IMR-90 (cell line): ENCODE data around the gene SHB. TPM values are rescaled to one million over a fixed set of nuclear protein-coding genes. Genes with fewer than 3 reads are reported as not detected.

Source experiments
- ATAC-seq: fragments of 200-7000 bp; cut with Tn5 transposase; 2 replicates; pipeline ENCODE4 v1.9.1; 2020; ENCODE audit warnings: low read depth, mild to moderate bottlenecking, moderate library complexity
- BruUV-seq: library from RNA; stranded (reverse); fragments of 400-500 nt; replicated peaks from 2 replicates; lab custom pipeline; 2021; lab: Mats Ljungman, UMichigan
- CTCF ChIA-PET: fragments of 300-600 bp; formaldehyde crosslinking; extraction: SDS; loops from one replicate; lab custom pipeline; 2021; ENCODE audit warnings: antibody characterized with exemption; lab: Yijun Ruan, JAX
- POLR2A ChIA-PET: fragments of 300-600 bp; sonication (Branson Sonifier 250); formaldehyde crosslinking; loops from one replicate; lab custom pipeline; 2022; ENCODE audit warnings: antibody characterized with exemption; ENCODE audit not compliant: unreplicated experiment; lab: Charles Lee
- DNase-seq: peaks from one replicate; pipeline ENCODE4 v3.0.0; 2013
- H2AFZ ChIP-seq: replicated peaks from 2 replicates; pipeline ENCODE3; 2013; ENCODE audit warnings: low read length, mild to moderate bottlenecking; ENCODE audit not compliant: poor library complexity
- H2AK5ac ChIP-seq: 2 replicates; pipeline ENCODE4 v1.6.1; 2013; ENCODE audit warnings: low read depth, low read length, inconsistent platforms
- H2AK9ac ChIP-seq: replicated peaks from 2 replicates; pipeline ENCODE3; 2013; ENCODE audit warnings: mild to moderate bottlenecking, low read depth, low read length, moderate library complexity; ENCODE audit not compliant: poor library complexity
- H2BK120ac ChIP-seq: 2 replicates; pipeline ENCODE4 v1.6.1; 2013; ENCODE audit warnings: low read depth, low read length, inconsistent platforms
- H2BK15ac ChIP-seq: 3 replicates; pipeline ENCODE4 v1.6.1; 2013; ENCODE audit warnings: low read depth, low read length, inconsistent platforms
- H2BK20ac ChIP-seq: 2 replicates; pipeline ENCODE4 v1.6.1; 2013; ENCODE audit warnings: low read depth, mild to moderate bottlenecking, inconsistent platforms, low read length, moderate library complexity
- H2BK5ac ChIP-seq: 2 replicates; pipeline ENCODE4 v1.6.1; 2013; ENCODE audit warnings: mild to moderate bottlenecking, low read depth, low read length, inconsistent platforms; ENCODE audit not compliant: poor library complexity, severe bottlenecking
- H3K14ac ChIP-seq: replicated peaks from 2 replicates; pipeline ENCODE4 v1.6.1; 2013; ENCODE audit warnings: low read depth, low read length, inconsistent platforms
- H3K18ac ChIP-seq: 2 replicates; pipeline ENCODE4 v1.6.1; 2013; ENCODE audit warnings: low read depth, low read length, control low read depth
- H3K23ac ChIP-seq: 2 replicates; pipeline ENCODE4 v1.6.1; 2013; ENCODE audit warnings: low read depth, low read length, inconsistent platforms
- H3K27ac ChIP-seq: 2 replicates; pipeline ENCODE4 v1.5.1; 2013; ENCODE audit warnings: mild to moderate bottlenecking, control low read depth, low read length; ENCODE audit not compliant: insufficient read depth
- H3K27me3 ChIP-seq: 2 replicates; pipeline ENCODE4 v1.6.1; 2013; ENCODE audit warnings: low read length; ENCODE audit not compliant: control insufficient read depth, insufficient read depth
- H3K36me3 ChIP-seq: 2 replicates; pipeline ENCODE4 v1.6.1; 2013; ENCODE audit warnings: low read length, mixed read lengths; ENCODE audit not compliant: control insufficient read depth, insufficient read depth
- H3K4ac ChIP-seq: 2 replicates; pipeline ENCODE4 v1.6.1; 2013; ENCODE audit warnings: low read depth, low read length, inconsistent platforms
- H3K4me1 ChIP-seq: 2 replicates; pipeline ENCODE4 v1.6.1; 2013; ENCODE audit warnings: low read length, mixed read lengths; ENCODE audit not compliant: control insufficient read depth, insufficient read depth
- H3K4me2 ChIP-seq: 2 replicates; pipeline ENCODE4 v1.6.1; 2013; ENCODE audit warnings: low read depth, mild to moderate bottlenecking, control low read depth, low read length, moderate library complexity
- H3K4me3 ChIP-seq: 2 replicates; pipeline ENCODE4 v1.5.1; 2013; ENCODE audit warnings: low read depth, mild to moderate bottlenecking, control low read depth, low read length, moderate library complexity; ENCODE audit not compliant: insufficient read depth
- H3K56ac ChIP-seq: 2 replicates; pipeline ENCODE4 v1.6.1; 2013; ENCODE audit warnings: low read length, inconsistent platforms; ENCODE audit not compliant: insufficient read depth; ENCODE audit errors: extremely low read depth
- H3K79me1 ChIP-seq, 2 experiments: 2 replicates each; pipeline ENCODE4 v1.6.1; 2013; ENCODE audit warnings: low read length in 2 of 2, inconsistent platforms in 1 of 2, low read depth in 1 of 2
- H3K9ac ChIP-seq: 2 replicates; pipeline ENCODE4 v1.6.1; 2013; ENCODE audit warnings: low read depth, low read length, control low read depth
- H3K9me1 ChIP-seq: 2 replicates; pipeline ENCODE4 v1.6.1; 2013; ENCODE audit warnings: low read length, inconsistent platforms; ENCODE audit not compliant: insufficient read depth
- H3K9me3 ChIP-seq: 2 replicates; pipeline ENCODE4 v1.6.1; 2013; ENCODE audit warnings: low read length; ENCODE audit not compliant: control insufficient read depth, insufficient read depth
- H4K20me1 ChIP-seq: 2 replicates; pipeline ENCODE4 v1.6.1; 2013; ENCODE audit warnings: low read length, inconsistent platforms; ENCODE audit not compliant: insufficient read depth
- H4K5ac ChIP-seq: 2 replicates; pipeline ENCODE4 v1.6.1; 2013; ENCODE audit warnings: mild to moderate bottlenecking, low read depth, low read length, control low read depth
- H4K8ac ChIP-seq, 2 experiments: 2 replicates each; pipeline ENCODE4 v1.6.1; 2013; ENCODE audit warnings: low read depth in 2 of 2, low read length in 2 of 2, control low read depth in 1 of 2, inconsistent platforms in 1 of 2
- H4K91ac ChIP-seq: 2 replicates; pipeline ENCODE4 v1.6.1; 2013; ENCODE audit warnings: low read depth, low read length, inconsistent platforms; ENCODE audit not compliant: insufficient read depth
- BHLHE40 ChIP-seq: fragments of 150-350 bp; IDR thresholded peaks from 2 replicates; pipeline ENCODE4 v1.6.1; 2016; ENCODE audit warnings: mild to moderate bottlenecking, low read depth, low read length
- CEBPB ChIP-seq: IDR thresholded peaks from 2 replicates; pipeline ENCODE4 v1.6.1; 2012; ENCODE audit warnings: low read depth, low read length, improper control_type of control experiment
- CHD1 ChIP-seq: IDR thresholded peaks from 2 replicates; pipeline ENCODE4 v1.6.1; 2012; ENCODE audit warnings: low read depth, low read length, improper control_type of control experiment
- CTCF ChIP-seq: conservative IDR thresholded peaks from 2 replicates; pipeline ENCODE4 v1.5.1; 2012; ENCODE audit warnings: mild to moderate bottlenecking, low read depth, low read length, improper control_type of control experiment
- MAFK ChIP-seq: IDR thresholded peaks from 2 replicates; pipeline ENCODE4 v1.6.1; 2012; ENCODE audit warnings: low read depth, low read length, improper control_type of control experiment
- MAZ ChIP-seq: IDR thresholded peaks from 2 replicates; pipeline ENCODE4 v1.6.1; 2012; ENCODE audit warnings: low read depth, mild to moderate bottlenecking, low read length, improper control_type of control experiment, moderate library complexity, borderline replicate concordance
- NFE2L2 ChIP-seq: fragments of 150-350 bp; IDR thresholded peaks from 2 replicates; pipeline ENCODE4 v1.6.1; 2016; ENCODE audit warnings: low read depth, mild to moderate bottlenecking, low read length
- POLR2A ChIP-seq: IDR thresholded peaks from 2 replicates; pipeline ENCODE4 v1.6.1; 2012; ENCODE audit warnings: mild to moderate bottlenecking, low read depth, low read length
- RAD21 ChIP-seq: IDR thresholded peaks from 2 replicates; pipeline ENCODE4 v1.6.1; 2012; ENCODE audit warnings: low read length, improper control_type of control experiment
- RCOR1 ChIP-seq: IDR thresholded peaks from 2 replicates; pipeline ENCODE4 v1.6.1; 2012; ENCODE audit warnings: mild to moderate bottlenecking, low read length, improper control_type of control experiment; ENCODE audit not compliant: insufficient replicate concordance
- RFX5 ChIP-seq: IDR thresholded peaks from 2 replicates; pipeline ENCODE4 v1.8.0; 2012; ENCODE audit warnings: low read depth, mild to moderate bottlenecking, low read length, moderate library complexity
- USF2 ChIP-seq: fragments of 150-350 bp; IDR thresholded peaks from 2 replicates; pipeline ENCODE4 v1.6.1; 2017; ENCODE audit warnings: mild to moderate bottlenecking, antibody characterized with exemption, low read length, low read depth
- WGBS, 2 experiments: methylation state at CpG; one replicate each; pipeline versions ENCODE4 v1.1.5 to v1.1.7; 2013; ENCODE audit warnings: missing lambda C conversion rate in 2 of 2; ENCODE audit not compliant: insufficient read length in 1 of 2; ENCODE audit errors: extremely low coverage in 2 of 2; 5-methylcytosine and 5-hydroxymethylcytosine counted together
- dilution Hi-C: fragments of 300-500 bp; cut with HindIII; formaldehyde crosslinking; loops from one replicate; pipeline ENCODE4 v1.14.3; 2018; ENCODE audit warnings: low sequenced_read_pairs; ENCODE audit not compliant: unreplicated experiment
- in situ Hi-C: fragments of 300-500 bp; cut with MboI; formaldehyde crosslinking; loops from 3 replicates; pipeline ENCODE4 v1.14.3; 2019; ENCODE audit warnings: low sequenced_read_pairs, inconsistent platforms, mixed read lengths
- intact Hi-C: fragments of 100-400 bp; cut with micrococcal nuclease; formaldehyde crosslinking; loops from 2 replicates; pipeline ENCODE4 v1.10.0; 2022
- polyA plus RNA-seq, 3 experiments: library from polyadenylated mRNA; depleted of rRNA; stranded (reverse); fragments of >200 nt; gene quantifications; 2 replicates each; pipeline ENCODE4 v1.2.3, GENCODE V29; 2012; ENCODE audit warnings: low replicate concordance in 1 of 3
- total RNA-seq: library from RNA; depleted of rRNA; stranded (reverse); fragments of >200 nt; gene quantifications from 2 replicates; pipeline ENCODE4 v1.2.3, GENCODE V29; 2012
- TF ChIP-seq, protein P1 (sequence below): fragments of 150-350 bp; IDR thresholded peaks from 2 replicates; pipeline ENCODE4 v1.6.1; 2016; ENCODE audit warnings: low read depth, mild to moderate bottlenecking, low read length, moderate library complexity, borderline replicate concordance

SHB gene
- total and polyA plus RNA-seq, 2 of the 4 experiments (the other 2 are of a cell fraction): 6.1 to 20.4 TPM

GRCh38 chr9:38094165-38094564 lies 25.1 kb upstream of the SHB start:
- peaks cover 8% of the 10 kb centered on the region for H3K27me3 ChIP-seq
- DNase-seq (no peak), ATAC-seq (no peak)
- H3K4me3 ChIP-seq: no peak overlapping the region
- no peak overlapping the region for H3K18ac ChIP-seq
- H2BK120ac ChIP-seq: no peak overlapping the region
- no peak overlapping the region for H4K5ac ChIP-seq
- no peak overlapping the region for H3K23ac ChIP-seq
- no peak overlapping the region for H2BK5ac ChIP-seq
- no peaks in the 10 kb centered on the region for H3K9me3 ChIP-seq
- no peak overlapping the region for H3K4ac ChIP-seq
- no peaks in the 10 kb centered on the region for H4K20me1 ChIP-seq
- TF ChIP-seq RAD21 (no peak), MAFK (no peak), CHD1 (no peak), CTCF (no peak), RCOR1 (no peak), RFX5 (no peak), BHLHE40 (no peak), USF2 (no peak), MAZ (no peak), NFE2L2 (no peak), POLR2A (no peak), CEBPB (no peak)
- TF ChIP-seq, protein P1, sequence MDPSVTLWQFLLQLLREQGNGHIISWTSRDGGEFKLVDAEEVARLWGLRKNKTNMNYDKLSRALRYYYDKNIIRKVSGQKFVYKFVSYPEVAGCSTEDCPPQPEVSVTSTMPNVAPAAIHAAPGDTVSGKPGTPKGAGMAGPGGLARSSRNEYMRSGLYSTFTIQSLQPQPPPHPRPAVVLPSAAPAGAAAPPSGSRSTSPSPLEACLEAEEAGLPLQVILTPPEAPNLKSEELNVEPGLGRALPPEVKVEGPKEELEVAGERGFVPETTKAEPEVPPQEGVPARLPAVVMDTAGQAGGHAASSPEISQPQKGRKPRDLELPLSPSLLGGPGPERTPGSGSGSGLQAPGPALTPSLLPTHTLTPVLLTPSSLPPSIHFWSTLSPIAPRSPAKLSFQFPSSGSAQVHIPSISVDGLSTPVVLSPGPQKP: no peak
- no peak overlapping the region for H3K4me2 ChIP-seq
- no peak overlapping the region for H2AK5ac ChIP-seq
- BruUV-seq: no TSS peak
- no peaks in the 10 kb centered on the region for H3K4me1 ChIP-seq
- H3K9ac ChIP-seq: no peak overlapping the region
- H2BK15ac ChIP-seq: no peak overlapping the region
- no peak overlapping the region for H4K91ac ChIP-seq
- POLR2A ChIA-PET: no interaction called here
- no peaks in the 10 kb centered on the region for H3K79me1 ChIP-seq
- H3K27ac ChIP-seq: no peak overlapping the region
- CTCF ChIA-PET: no interaction called here
- no peak overlapping the region for H2AFZ ChIP-seq
- H3K9me1 ChIP-seq: no peaks in the 10 kb centered on the region
- H3K36me3 ChIP-seq: no peaks in the 10 kb centered on the region
- no peak overlapping the region for H3K56ac ChIP-seq
- intact Hi-C loops (no loop called here), in situ Hi-C loops (no loop called here), dilution Hi-C loops (no loop called here)
- H2BK20ac ChIP-seq: no peak overlapping the region
- 70% methylated on average over 3 of the region's 4 CpGs; no CpG with 5 or more reads in 1 of the 2 experiments for whole genome bisulfite sequencing, 2 experiments
- H3K14ac ChIP-seq: no peak overlapping the region
- no peak overlapping the region for H4K8ac ChIP-seq
- H2AK9ac ChIP-seq: no peak overlapping the region
